HG02588 (cell line): ENCODE measurements around the gene SLC2A13.
"Not testable (repeated sequence)": the region's sequence is repeated elsewhere in the genome, so short reads cannot be mapped to it uniquely, and the experiment has no call there.

Source experiments
- ATAC-seq: cut with Tn5 transposase; IDR thresholded peaks from one replicate; pipeline ENCODE4 v1.9.1; 2021; ENCODE audit warnings: mild to moderate bottlenecking, moderate library complexity; ENCODE audit not compliant: unreplicated experiment

The SLC2A13 gene

DNA sequence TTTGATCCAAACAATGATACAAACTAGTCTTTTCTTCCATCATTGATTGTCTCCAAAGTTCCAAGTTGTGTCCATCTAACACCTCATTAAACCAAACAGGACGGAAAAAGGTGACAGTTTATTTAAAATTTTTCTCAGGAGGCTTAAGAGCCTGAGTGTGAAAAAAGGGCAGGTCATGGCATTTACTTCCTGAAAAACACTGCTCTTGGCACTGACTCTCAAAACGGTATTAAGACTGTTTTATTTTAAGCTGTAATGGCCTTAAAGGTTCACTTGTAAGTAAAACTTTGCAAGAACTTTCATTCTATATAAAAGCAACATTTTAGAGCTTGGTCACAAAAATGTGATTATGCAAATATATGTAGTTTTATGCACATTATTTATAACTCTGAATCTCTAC lies 222.5 kb downstream of the SLC2A13 start:
- no peak for ATAC-seq

GRCh38 chr12:39878753-39879152 lies 227.1 kb downstream of the SLC2A13 start:
- no peak for ATAC-seq

DNA sequence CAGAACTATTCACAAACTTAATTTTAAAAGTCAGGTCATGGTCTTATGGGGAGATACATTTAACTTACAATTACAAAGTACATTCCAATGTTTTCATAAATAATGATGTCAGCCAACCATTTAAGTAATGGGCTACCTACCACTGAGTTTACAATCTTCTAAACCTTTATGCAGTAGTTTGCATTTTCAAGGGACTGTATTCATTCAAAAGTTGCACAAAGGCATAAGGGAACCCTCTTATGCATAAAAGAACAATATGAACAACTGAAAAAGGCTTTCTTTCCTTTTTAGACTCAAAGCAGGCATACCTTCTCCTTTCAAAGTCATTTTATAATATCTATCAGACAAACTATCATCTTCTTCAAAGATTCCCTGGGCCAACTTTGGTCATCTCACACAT lies 230.2 kb downstream of the SLC2A13 start:
- ATAC-seq, result no peak

DNA sequence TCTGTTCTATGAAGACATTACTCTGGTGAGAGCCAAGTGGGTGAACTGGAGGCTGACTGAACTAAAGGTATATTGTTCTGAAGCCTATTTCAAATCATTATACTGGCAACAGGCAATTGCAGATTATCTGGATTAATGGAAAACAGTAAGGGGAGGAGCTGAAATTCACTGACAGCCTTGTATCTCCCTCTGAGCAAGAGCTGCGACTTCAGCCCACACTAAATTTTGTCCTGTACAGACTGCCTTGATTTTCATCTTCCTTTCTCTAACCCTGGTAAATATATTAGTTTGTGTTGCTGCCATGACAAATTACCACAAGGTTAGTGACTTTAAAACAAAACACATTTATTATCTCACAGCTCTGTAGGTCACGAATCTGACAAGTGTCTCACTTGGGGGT lies 231.1 kb downstream of the SLC2A13 start:
- no peak for ATAC-seq

GRCh38 chr12:39873065-39873464 lies 232.8 kb downstream of the SLC2A13 start:
- ATAC-seq, result no peak

DNA sequence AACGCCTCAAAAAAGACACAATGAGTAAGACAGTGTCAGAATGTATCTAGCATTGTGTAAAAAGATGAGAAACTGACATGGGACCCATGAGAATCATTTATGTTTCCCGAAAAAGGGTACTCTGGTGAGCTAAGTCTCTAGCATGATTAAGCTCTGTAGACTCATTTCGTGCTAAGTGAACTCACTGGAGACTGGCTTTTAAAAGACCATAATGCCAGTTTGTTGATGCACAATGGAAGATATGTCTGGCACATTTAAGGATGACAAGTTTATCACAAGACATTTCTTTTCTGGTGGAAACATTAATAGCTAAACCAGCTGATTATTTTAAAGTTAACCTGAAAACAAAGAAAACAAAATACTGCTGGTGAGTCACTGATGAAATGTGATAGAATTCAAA lies 233.5 kb downstream of the SLC2A13 start:
- ATAC-seq, result no peak

GRCh38 chr12:39868328-39868725 lies 237.6 kb downstream of the SLC2A13 start:
- no peak for ATAC-seq

DNA sequence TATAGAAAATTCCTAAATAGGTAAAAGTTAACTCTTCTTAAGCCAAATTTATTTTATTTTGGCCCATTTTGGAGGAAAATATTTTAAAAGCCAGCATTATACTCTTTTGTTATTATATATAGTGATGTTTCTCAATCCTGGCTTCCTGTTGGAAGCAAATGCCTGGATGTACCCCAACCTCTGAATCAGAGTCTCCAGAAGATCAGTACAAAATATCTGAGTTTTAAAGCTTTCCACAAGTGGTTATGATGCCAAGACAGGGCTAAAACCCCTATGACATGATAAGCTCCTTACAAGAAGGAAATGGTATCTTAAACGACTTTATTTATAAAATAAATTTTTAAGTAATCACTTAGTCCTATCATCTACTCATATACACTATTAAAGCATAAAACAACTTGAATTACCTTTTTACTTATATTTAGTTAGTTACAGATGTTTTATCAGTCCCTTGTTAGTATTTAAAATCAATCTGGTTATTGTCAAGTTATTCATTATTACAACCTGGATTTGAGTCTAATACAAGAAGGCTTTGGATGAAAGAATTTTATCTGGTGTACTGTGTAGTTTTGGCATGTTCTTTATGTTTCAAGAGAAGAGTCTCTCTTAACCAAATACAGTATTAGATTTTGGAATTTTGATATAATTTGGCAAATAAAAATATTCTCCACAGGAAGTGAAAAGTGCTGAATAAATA lies 238.1 kb downstream of the SLC2A13 start:
- ATAC-seq, result no peak

DNA sequence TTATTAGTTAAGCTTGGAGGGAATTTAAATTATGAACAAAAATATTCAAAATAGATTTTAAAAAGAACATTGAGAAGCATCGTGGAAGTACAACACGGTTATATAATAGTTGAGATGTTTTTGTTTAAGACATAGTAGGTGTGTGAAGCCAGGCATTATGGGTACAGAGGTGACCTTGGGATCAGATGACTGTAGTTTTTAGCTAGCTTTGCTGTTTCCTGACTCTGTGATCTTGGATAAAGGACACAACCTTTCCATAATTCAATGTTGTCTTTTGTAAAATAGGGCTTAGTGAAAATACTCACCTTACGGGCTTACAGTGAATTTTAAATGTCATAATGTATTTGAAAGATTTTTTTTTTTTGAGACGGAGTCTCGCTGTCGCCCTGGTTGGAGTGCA lies 239.7 kb downstream of the SLC2A13 start:
- no peak for ATAC-seq

DNA sequence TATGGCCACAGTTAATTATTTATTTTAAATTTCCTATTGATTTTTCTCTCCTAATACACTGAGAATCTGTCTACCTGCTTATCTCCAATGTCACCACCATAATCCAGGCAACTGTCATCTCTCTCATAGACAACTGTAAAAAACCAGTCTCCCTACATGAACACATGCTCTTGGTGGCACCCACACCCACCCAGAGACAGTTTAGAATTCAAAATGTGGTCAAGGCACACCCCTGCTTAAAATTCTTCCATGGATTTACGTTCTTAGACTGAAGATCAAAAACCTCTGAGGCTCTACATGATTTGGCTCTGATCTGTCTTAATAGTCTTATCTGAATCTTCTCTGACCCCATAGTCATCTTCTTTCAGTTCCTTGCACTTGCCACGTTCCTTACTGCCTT lies 245.2 kb downstream of the SLC2A13 start:
- no peak for ATAC-seq

DNA sequence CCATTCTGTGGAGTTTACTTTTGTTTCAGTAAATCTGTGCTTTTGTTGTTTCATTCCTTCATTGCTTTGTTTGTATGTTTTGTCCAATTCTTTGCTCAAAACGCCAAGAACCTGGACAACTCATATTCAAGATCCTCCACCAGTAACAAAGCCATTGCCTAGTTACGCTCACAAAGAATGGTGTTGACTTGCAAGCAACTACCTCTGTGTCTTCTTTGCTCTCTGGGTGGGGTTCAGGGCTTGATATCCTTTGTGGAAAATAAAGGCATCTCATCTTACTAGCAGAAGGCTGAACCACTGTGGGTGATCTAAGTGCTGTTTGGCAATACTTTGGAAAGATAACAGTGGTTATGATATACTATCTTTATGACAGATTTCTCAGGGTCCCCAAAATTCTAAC lies 252.9 kb downstream of the SLC2A13 start:
- no peak for ATAC-seq

GRCh38 chr12:39852346-39852745 lies 253.5 kb downstream of the SLC2A13 start:
- no peak for ATAC-seq

DNA sequence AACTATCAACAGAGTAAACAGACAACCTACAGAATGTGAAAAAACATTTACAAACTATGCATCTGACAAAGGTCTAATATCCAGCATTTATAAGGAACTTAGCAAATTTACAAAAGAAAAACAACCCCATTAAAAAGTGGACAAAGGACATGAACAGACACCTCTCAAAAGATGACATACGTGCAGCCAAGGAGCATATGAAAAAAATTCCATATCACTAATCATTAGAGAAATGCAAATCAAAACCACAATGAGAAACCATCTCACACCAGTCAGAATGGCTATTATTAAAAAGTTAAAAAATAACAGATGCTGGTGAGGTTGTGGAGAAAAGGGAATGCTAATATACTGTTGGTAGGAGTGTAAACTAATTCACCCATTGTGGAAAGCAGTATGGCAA lies 257.7 kb downstream of the SLC2A13 start:
- ATAC-seq, result not testable (repeated sequence)

DNA sequence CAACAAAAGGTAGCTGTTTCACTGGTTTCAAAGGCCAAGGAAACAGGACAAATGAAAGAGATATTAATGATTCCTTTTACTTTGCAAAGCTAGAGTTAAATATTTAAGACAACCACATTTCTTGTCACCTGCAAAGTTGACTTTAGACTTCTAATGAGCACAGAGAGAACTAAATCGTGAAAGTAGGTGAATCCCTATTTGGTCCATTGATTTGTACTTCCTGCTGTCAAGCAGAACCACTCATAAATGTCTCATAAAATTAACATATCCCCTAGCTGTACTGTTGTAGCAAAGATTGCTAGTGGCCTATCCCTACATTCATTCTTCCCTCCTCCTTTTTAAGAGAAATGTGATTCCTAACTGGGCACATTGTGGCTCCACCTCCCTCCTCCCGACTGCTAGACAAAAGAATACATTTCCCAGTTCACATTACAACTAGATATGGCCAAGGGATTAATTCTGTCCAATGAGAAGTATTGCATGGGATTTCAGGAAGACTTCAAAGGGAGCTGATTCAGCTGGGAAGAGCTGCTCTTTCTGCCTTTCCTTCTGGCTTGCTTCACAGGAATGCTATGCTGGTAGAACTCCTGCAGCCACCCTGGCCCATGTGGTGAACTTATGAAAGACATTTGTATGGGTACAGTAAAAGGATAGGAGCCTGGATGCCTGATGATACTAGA lies 258.8 kb downstream of the SLC2A13 start:
- ATAC-seq, result no peak

GRCh38 chr12:39846304-39846703 lies 259.6 kb downstream of the SLC2A13 start:
- no peak for ATAC-seq

GRCh38 chr12:39840422-39840821 lies 265.5 kb downstream of the SLC2A13 start:
- ATAC-seq, result no peak

- no peak for ATAC-seq
Observed at GRCh38 chr12:39839072-39839471, 266.8 kb downstream of the SLC2A13 start.

DNA sequence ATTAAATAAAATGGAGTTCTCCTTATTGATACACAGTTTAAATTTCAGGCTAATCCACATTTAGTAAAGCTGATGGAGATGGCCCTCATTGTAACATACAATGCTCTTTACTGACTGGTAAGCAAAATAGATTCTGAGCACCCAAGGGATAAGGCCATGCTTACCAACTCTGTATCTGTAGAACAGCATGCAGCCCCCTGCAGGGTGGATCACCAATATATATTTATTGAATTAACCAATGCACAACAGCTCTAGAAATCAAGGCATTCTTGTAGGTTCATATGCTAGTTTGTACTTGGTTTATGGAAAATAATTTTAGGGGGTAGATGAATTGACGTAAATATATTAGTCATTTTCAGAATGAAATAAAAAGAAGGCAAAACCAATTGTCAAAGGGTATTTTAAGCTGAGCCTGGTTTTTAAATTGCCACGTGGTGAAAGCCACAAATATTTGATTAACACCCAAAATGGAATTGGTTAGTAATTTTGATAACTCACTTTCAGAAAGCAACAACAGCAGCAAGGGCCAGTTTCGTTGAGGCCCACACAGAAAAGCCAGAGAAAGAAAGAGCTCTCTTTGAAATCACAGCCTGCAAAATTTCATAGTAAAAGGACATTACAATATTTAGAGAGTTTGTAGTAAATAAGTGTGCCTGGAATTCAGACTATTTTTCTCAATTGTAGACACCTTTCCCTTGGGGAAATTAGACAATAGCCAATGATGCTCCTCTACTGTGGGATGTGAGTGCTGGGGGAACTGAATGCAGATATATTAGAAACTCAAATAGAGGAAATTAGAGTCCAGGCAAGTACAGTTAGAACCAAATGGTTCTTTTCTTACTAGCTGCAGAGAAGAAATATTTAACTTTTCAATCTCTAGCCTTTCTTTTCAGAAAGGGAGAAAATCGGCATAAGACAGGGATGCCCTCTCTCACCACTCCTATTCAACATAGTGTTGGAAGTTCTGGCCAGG lies 270.1 kb downstream of the SLC2A13 start:
- ATAC-seq, result peak; percentile 72

DNA sequence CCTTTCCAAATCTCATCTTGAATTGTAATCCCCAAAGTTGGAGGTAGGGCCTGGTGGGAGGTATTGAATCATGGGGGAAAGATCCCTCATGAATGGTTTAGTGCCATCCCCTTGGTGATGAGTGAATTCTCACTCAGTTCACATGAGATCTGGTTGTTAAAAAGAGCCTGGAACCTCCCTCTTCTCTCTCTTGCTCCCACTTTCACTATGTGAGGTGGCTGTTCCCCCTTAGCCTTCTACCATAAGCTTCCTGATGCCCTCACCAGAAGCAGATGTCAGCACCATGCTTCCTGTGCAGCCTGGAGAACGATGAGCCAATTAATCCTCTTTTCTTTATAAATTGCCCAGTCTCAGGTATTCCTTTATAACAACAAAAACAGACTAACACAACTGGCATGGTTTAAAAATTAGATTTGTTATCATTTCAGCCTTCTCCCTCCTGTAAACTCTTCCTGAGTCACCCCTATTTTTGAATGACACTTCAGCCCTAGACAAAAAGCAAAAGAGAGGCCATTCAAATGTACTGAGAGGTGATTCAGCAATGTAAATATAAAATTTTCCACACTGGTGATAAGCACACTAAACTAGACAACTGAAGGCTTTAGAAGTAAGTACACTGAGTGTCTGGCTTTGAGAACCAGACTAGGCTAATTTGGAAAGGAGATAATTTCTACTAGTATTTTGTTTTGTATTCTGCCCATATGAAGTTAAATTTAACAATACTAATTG lies 274.1 kb downstream of the SLC2A13 start:
- no peak for ATAC-seq

DNA sequence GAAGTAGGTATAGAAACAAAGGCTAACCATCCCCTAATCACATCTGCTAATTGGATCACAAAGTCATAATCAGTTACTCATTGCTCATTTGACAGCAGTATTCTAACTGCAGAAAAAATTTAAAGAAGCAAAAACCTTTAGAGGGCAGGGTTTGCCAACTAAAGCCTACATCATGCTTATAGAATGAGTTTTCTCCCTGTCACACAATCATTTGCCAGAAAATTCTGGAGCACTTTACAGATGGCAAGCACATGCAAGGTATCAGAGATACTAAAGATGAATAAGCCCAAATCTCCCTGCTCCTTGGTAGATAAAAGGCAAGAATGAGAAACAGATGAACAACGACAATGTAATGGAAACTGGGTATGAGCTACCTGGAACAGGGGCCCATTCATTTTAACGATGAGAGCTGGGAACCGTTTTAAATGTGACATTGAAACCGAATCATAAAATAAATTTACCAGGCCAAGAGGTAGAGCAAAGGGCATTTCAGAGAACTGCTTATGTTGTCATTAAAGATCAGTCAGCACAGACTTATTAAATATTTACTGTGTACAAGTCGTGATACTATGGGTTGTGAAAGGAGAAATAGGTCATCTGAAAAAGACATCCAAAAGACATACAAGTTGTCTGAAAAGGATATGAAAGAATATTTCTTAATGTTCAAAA lies 274.9 kb downstream of the SLC2A13 start:
- no peak for ATAC-seq
